Stimulated activated CD4-positive, alpha-beta T cell treated with anti-CD3 and anti-CD28 coated beads, Interleukin-4, amount 100 ng/mL, for 24 hours (primary cell): Measurements from ENCODE around the gene VTI1A.

ENCODE experiments used
- DNase-seq: peaks from one replicate; pipeline ENCODE4 v3.0.0-alpha.2; 2020

VTI1A gene

DNA sequence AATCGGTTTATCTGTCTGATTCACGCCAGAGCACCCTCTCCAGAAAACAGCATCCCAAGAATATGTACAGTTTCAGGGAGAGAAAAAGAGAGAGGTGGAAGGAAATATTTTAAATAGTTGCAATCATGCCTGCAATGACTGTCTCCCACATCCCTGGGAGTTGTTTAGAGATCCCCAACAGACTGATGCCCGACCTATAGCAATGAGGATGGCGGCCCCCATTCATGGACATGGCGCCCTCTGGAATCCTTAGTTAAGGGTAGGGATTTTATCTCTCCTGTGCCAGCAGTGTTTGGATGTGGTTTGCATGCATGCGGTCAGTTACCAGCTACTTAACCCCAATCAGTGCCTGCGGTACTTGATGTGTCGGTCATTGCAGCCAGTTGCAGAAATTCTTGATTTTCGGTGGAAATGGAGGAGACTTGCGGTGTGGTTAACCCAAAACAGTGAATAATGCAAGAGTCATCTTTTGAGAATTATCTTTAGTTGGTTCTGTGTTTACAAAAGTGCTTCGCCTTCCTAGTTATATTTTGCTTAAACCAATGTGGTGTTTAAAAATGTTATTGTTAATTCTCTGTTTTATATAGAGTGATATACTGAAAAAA, 317.0 kb downstream of the VTI1A start:
- DNase-seq, result no peak

GRCh38 chr10:112765717-112766235, 318.8 kb downstream of the VTI1A start:
- no peak for DNase-seq

GRCh38 chr10:112766636-112767035, 319.6 kb downstream of the VTI1A start:
- no peak for DNase-seq

DNA sequence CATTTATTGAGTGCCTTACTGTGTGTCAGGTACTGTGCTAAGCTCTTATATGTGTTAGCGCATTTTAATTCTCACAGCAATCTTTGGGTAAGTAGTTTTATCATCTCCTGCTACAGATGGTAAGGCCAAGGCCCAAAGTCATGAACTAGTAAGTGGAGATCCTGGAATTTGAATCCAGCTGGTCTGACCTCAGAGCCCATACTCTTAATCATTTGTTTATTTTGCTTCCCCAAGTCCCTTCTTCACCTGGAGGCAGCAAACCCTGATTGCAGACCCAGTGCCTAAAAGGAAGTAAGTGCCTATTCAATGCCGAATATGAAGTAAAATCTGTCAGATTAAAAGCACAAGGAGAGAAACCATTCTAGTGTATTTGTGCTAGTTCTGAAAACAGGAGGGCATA, 320.1 kb downstream of the VTI1A start:
- no peak for DNase-seq

- no peak for DNase-seq
Observed at GRCh38 chr10:112768121-112768520, 321.1 kb downstream of the VTI1A start.

GRCh38 chr10:112769081-112769480, 322.1 kb downstream of the VTI1A start:
- no peak for DNase-seq

DNA sequence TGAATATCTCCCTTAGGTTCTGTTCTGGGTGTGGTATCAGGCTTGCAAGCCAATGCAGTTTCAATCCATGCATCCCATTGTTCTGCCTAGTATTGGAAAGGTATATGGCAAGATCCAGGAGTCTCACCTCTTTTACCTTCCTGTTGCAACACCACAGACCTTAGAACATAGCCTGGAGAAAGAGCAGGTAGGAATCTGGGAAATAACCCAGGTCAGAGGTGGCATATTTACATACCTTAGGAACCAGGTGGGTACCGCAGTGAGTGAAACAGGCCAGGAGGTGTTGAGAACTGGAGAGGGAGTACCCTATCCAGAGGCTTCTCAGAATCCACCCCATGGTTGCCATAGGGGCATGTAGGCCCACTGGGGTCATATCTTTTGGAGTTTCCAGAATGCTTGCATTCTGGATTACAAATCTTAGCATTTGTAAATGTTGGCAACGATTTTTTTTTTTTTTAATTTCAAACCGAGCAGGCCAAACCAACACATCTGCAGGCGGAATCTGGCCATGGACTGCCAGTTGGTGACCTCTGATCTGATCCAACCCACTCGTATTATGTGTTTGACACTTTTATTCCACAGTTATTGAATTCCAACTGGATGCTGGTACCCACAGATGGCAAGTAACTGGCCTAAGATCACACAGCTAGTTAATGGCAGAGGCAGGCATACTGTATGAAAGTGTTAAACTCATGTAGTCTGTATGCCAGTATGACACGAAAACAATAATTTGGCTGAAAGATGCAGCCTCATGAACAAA, 322.8 kb downstream of the VTI1A start:
- DNase-seq, result no peak

- no peak for DNase-seq
Observed at GRCh38 chr10:112771733-112772132, 324.7 kb downstream of the VTI1A start.

- DNase-seq, result no peak
Observed at GRCh38 chr10:112773783-112774182, 326.8 kb downstream of the VTI1A start.

DNA sequence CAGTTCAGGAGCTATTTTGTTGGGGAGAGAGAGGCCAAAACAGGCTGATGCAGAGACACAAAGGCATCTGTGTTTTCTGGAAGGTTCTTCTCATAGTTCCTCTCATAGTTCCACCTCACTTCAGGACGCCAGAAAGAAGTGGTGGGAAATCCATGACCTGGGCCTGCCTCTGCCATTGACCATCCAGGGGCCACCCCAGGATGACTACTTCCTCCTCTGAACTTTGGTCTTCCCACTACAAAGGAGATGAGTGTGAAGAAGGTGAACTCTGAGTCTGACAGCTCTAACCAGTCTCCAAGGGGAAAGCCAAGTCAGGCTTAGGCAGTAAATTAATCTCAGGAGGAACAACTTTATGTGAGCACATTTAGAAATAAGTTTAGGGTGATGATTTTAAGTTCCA, 327.2 kb downstream of the VTI1A start:
- DNase-seq, result no peak

GRCh38 chr10:112774798-112775197, 327.8 kb downstream of the VTI1A start:
- DNase-seq, result no peak

- DNase-seq, result no peak
Observed at GRCh38 chr10:112775381-112775780, 328.4 kb downstream of the VTI1A start.

DNA sequence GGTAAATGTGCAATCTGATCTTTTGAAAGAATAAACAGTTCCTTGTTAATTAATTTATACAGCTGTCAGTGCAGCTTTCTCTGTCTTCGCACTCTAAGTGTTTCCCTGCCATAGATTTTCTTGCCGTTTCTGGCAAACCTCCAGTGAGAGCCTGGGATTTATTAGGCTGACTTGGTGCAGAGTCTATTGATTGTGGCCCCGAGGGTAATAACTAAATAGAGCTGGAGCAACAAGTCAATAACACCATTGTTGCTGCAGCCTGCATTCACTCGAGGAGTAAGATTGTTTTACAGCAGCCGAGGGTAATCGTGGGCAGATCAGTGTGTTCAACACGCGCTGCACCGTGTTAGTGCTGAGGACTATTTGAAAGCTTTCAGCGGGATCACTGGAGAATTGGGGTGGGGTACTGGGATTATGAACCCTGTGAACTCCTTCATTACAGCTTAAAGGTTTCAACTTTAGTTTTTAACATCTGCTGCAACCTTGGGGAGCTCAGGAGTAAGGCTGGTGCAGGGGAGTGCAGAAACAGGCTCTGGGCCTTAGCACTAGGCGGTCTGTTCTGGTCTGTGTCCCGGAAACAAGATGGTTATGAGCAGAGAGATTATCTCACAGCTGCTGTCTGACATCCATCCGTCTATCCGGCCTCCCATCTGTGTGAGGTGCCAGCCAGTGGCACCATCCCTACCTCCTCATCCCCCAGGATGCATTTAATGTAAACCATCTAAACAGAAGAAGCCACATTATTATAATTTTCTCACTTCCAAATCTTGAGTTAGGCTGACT, 329.1 kb downstream of the VTI1A start:
- DNase-seq, result no peak

DNA sequence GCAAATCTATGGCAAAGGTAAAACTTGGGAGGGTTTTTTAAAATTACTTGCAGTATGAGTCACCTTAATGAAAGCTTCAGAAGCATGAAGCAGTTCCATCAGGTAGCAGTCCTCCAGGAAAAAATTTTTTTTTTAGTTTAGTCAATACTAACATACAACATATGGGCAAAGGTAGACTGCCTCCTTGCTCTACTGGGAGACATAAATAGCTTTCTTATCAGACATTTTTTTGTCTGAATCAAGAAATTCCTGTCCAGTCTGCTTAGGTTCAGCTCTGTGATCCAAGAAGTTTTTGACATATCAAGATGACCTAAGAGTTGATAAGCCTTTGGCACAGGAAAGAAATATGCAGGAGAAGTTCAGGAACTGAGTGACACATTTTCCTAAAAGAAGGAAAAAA, 331.6 kb downstream of the VTI1A start:
- no peak for DNase-seq

GRCh38 chr10:112779025-112779770, 332.2 kb downstream of the VTI1A start:
- no peak for DNase-seq

GRCh38 chr10:112782200-112782907, 335.3 kb downstream of the VTI1A start:
- DNase-seq, result no peak

DNA sequence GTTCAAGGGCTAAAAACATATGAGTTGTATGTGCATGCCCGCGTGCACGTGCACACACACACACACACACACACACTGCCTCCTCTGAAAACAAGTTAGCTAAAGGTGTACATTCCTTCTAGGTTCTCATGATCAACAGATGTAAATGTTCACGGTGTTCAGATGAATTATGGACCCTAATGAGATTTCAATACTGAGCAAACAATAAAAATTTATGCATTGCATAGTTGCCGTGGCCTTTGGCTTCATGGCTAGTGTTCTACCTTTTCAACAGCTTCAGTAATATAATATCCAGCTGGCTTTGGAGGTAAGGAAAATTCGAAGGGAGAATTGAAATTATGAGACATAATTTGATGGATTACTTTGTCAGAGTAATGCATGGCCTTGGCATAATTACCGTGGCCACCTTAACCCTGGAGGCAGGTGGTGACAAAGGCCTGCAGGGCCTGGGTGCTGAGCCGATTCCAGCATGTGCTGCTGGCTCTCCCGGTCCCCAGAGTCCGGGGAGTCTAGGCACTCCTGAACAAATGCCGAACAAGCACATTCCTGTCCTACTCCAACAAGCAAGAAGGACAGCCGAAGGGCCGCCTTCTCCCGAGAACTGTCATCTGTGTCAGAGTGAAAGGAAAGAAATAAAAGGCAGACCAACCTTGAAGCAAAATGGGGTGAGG, 336.5 kb downstream of the VTI1A start:
- no peak for DNase-seq

DNA sequence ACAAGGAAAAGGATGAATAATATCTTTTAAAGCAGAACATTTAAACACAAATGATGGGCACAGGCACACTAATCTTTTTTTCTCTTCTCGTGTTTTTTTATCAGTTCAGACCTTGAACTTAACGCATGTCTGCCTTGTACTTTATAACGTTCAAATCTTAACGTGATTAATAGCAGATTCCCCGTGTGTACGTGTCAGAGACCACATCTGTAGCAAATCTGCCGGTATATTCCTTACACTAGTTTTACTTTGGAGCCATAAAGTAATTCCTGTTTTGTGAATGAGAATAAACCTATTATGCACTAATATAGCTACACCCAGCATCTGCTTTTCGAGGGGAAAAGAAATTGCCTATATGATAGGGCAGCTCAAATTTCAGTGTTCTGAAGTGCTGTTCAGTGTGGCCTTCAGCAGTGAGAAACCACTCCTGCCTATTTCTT, 337.0 kb downstream of the VTI1A start:
- DNase-seq, result no peak

DNA sequence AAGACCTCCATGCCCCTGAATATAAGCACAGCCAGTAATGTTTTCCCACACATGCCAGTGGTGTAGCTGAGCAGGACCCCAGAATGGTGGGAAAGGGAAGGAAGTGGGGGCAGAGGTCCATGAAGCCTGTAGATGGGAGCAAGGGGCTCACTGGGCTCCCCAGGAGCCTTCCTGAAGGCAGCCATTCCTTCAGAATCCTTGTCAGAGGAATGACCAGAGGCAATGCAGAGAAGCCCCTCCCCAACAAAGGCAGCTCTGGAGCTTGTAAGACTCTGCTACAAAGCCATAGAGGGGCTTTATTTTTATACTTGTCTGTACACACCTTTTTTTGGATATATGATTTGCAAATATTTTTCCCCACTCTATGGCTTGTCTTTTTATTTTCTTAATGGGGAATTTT, 338.1 kb downstream of the VTI1A start:
- no peak for DNase-seq

DNA sequence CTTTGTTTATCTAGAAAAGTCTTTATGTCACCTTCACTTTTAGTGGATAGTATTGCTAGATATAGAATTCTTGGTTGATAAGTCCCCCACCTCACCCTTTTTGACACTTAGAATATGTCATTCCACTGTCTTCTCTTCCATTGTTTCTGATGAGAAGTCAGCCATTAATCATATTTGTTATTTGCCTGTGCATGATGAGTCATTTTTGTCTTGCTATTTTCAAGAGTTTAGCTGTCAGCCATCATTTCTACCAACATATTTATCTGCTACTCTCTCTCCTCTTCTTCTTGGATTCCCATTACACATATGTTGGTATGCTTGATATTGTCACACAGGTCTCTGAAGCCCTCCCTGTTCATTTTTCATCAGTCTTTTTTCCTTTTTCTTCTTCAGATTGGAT, 342.2 kb downstream of the VTI1A start:
- DNase-seq, result no peak

DNA sequence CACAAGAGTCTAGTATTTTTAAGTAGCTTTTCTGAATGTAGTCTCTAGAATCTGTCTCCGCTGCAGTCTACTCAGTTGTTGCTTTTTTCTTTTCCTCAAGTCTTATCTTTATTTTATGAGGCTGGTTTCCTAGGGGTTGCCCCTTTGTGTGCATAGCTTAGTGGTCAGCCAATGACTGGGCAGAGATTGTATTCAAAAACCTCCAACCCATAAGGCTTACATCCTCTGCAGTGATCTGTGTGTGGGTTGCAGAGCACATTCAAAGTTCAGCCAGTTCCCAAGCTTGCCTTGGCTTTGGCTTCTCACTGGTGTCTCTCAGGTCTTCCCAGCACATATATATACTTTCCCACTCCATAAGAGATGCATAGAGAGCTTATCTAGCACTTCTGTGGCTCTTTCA, 343.0 kb downstream of the VTI1A start:
- no peak for DNase-seq

GRCh38 chr10:112790921-112791320, 343.9 kb downstream of the VTI1A start:
- no peak for DNase-seq
